HepG2 (cell line): ENCODE measurements around the gene AFF4. TPM values are rescaled to one million over a fixed set of nuclear protein-coding genes. Genes with fewer than 3 reads are reported as not detected.

ENCODE experiments used
- ATAC-seq: fragments of 200-7000 bp; cut with Tn5 transposase; 3 replicates; pipeline ENCODE4 v1.9.1; 2020; ENCODE audit warnings: mild to moderate bottlenecking, moderate library complexity
- BruUV-seq: library from RNA; stranded (reverse); fragments of 400-500 nt; replicated peaks from 2 replicates; lab custom pipeline; 2021; lab: Mats Ljungman, UMichigan
- CTCF ChIA-PET: fragments of 300-600 bp; formaldehyde crosslinking; extraction: SDS; loops from one replicate; lab custom pipeline; 2021; ENCODE audit warnings: low total read pairs, inconsistent platforms, low intra/inter-chr PET ratio; lab: Yijun Ruan, JAX
- POLR2A ChIA-PET: fragments of 350-600 bp; sonication (Branson Sonifier 250); formaldehyde crosslinking; loops from one replicate; lab custom pipeline; 2020; ENCODE audit warnings: antibody characterized with exemption, inconsistent platforms; lab: Yijun Ruan, JAX
- DNase-seq: peaks from one replicate; pipeline ENCODE4 v3.0.0-alpha.2; 2015; ENCODE audit warnings: low spot score
- FAIRE-seq: peaks from 3 replicates; lab custom pipeline; 2011; peaks lifted over from hg19 to GRCh38; lab: Jason Lieb, UNC
- H2AFZ ChIP-seq: one replicate; pipeline ENCODE4 v1.6.1; 2011; ENCODE audit warnings: low read length, inconsistent platforms
- H3K27ac ChIP-seq: fragments of 300-600 bp; 3 replicates; pipeline ENCODE4 v1.8.0; 2011; ENCODE audit warnings: mixed run types, mild to moderate bottlenecking, mixed read lengths, low read length, inconsistent platforms; ENCODE audit not compliant: insufficient read depth; ENCODE audit errors: extremely low read length
- H3K27me3 ChIP-seq, 2 experiments: fragments of 200-600 bp in 1 of 2; 2 replicates in 1 of 2; 3 replicates in 1 of 2; pipeline versions ENCODE4 v1.6.0 to v1.8.0; 2011; ENCODE audit warnings: low read length in 2 of 2, mild to moderate bottlenecking in 2 of 2, moderate library complexity in 2 of 2, inconsistent platforms in 1 of 2; ENCODE audit not compliant: insufficient read depth in 2 of 2, control insufficient read depth in 1 of 2
- H3K36me3 ChIP-seq, 2 experiments: fragments of 200-600 bp in 1 of 2; replicated peaks in 1 of 2; 2 replicates in 1 of 2; 3 replicates in 1 of 2; pipeline versions ENCODE4 v1.5.1 to v1.8.0; 2011; ENCODE audit warnings: low read length in 2 of 2, inconsistent platforms in 1 of 2; ENCODE audit not compliant: insufficient read depth in 2 of 2, control insufficient read depth in 1 of 2
- H3K4me1 ChIP-seq: 2 replicates; pipeline ENCODE4 v1.5.1; 2012; ENCODE audit warnings: low read length, inconsistent platforms; ENCODE audit not compliant: insufficient read depth
- H3K4me2 ChIP-seq: 2 replicates; pipeline ENCODE4 v1.6.0; 2011; ENCODE audit warnings: low read depth, low read length, inconsistent platforms
- H3K4me3 ChIP-seq, 3 experiments: fragments of 200-600 bp in 1 of 3; sonication (generic), shearing (Covaris generic) in 1 of 3; replicated peaks in 1 of 3; 2 replicates each; pipeline ENCODE4 v1.5.1; 2011 to 2016; ENCODE audit warnings: low read length in 3 of 3, inconsistent platforms in 2 of 3, low read depth in 2 of 3, mild to moderate bottlenecking in 2 of 3, control low read depth in 1 of 3, mixed read lengths in 1 of 3; ENCODE audit not compliant: insufficient read depth in 1 of 3
- H3K79me2 ChIP-seq: one replicate; pipeline ENCODE4 v1.6.1; 2011; ENCODE audit warnings: low read length, inconsistent platforms; ENCODE audit not compliant: insufficient read depth
- H3K9ac ChIP-seq: 2 replicates; pipeline ENCODE4 v1.6.0; 2011; ENCODE audit warnings: mild to moderate bottlenecking, low read depth, low read length, inconsistent platforms; ENCODE audit not compliant: insufficient read depth
- H3K9me3 ChIP-seq: 2 replicates; pipeline ENCODE4 v1.5.1; 2012; ENCODE audit warnings: mild to moderate bottlenecking, low read length
- H4K20me1 ChIP-seq: 2 replicates; pipeline ENCODE4 v1.6.0; 2011; ENCODE audit warnings: inconsistent platforms, mild to moderate bottlenecking, low read length, moderate library complexity; ENCODE audit not compliant: insufficient read depth
- ELF3 ChIP-seq: IDR thresholded peaks from 2 replicates; pipeline ENCODE4 v1.6.1; 2016; ENCODE audit warnings: missing genetic modification reagents, missing compliant biosample characterization
- FOXP1 ChIP-seq, 2 experiments: fragments of 450-650 bp in 1 of 2; IDR thresholded peaks; 2 replicates each; pipeline ENCODE4 v1.6.1; 2017 to 2018; ENCODE audit warnings: antibody characterized with exemption in 1 of 2
- HNRNPLL ChIP-seq: fragments of 200-400 bp; formaldehyde crosslinking; IDR thresholded peaks from 2 replicates; pipeline ENCODE4 v1.6.1; 2017; ENCODE audit warnings: mild to moderate bottlenecking, low read depth, low read length; ENCODE audit not compliant: poor library complexity, severe bottlenecking
- HOXA3 ChIP-seq: sonication (generic); formaldehyde crosslinking; IDR thresholded peaks from 2 replicates; pipeline ENCODE4 v1.5.0; 2020; ENCODE audit warnings: missing genetic modification reagents
- PHF5A ChIP-seq: IDR thresholded peaks from one replicate; pipeline ENCODE4 v1.6.1; 2018; ENCODE audit warnings: low read depth, missing genetic modification reagents; ENCODE audit not compliant: unreplicated experiment
- PPARG ChIP-seq: conservative IDR thresholded peaks from 2 replicates; pipeline ENCODE4 v1.6.1; 2016; ENCODE audit warnings: missing biosample characterization, missing genetic modification reagents
- RAD21 ChIP-seq: fragments of 450-650 bp; formaldehyde crosslinking; IDR thresholded peaks from 2 replicates; pipeline ENCODE4 v1.5.0; 2020; ENCODE audit warnings: mild to moderate bottlenecking
- SAP130 ChIP-seq: IDR thresholded peaks from 2 replicates; pipeline ENCODE4 v1.6.1; 2016; ENCODE audit warnings: low read depth
- SOX13 ChIP-seq, 3 experiments: fragments of 450-650 bp in 1 of 3; sonication (generic) in 1 of 3; formaldehyde crosslinking in 1 of 3; IDR thresholded peaks in 2 of 3; conservative IDR thresholded peaks in 1 of 3; 2 replicates each; pipeline versions ENCODE4 v1.5.0 to v1.6.1; 2016 to 2020; ENCODE audit warnings: antibody characterized with exemption in 1 of 3, mild to moderate bottlenecking in 1 of 3, missing compliant biosample characterization in 1 of 3, missing genetic modification reagents in 1 of 3, moderate library complexity in 1 of 3
- SOX5 ChIP-seq: IDR thresholded peaks from 2 replicates; pipeline ENCODE4 v1.6.1; 2016; ENCODE audit warnings: borderline replicate concordance
- SOX6 ChIP-seq, 2 experiments: fragments of 450-650 bp in 1 of 2; sonication (generic) in 1 of 2; formaldehyde crosslinking in 1 of 2; IDR thresholded peaks; 2 replicates each; pipeline versions ENCODE4 v1.4.0 to v1.6.1; 2017 to 2020; ENCODE audit warnings: antibody characterized with exemption in 1 of 2, mild to moderate bottlenecking in 1 of 2, missing genetic modification reagents in 1 of 2
- ZC3H13 ChIP-seq: sonication (generic); formaldehyde crosslinking; IDR thresholded peaks from 2 replicates; pipeline ENCODE4 v1.8.1; 2023; ENCODE audit warnings: mild to moderate bottlenecking, missing genetic modification reagents, moderate library complexity
- ZNF207 ChIP-seq: fragments of 450-650 bp; IDR thresholded peaks from 2 replicates; pipeline ENCODE4 v1.6.1; 2016; ENCODE audit warnings: antibody characterized with exemption, borderline replicate concordance
- ZNF660 ChIP-seq: sonication (generic); formaldehyde crosslinking; IDR thresholded peaks from 2 replicates; pipeline ENCODE4 v1.5.1; 2020; ENCODE audit warnings: mild to moderate bottlenecking, low read depth, missing genetic modification reagents, borderline replicate concordance
- WGBS: methylation state at CpG from one replicate; pipeline ENCODE4 v1.1.6; 2017; ENCODE audit warnings: low lambda C conversion rate; 5-methylcytosine and 5-hydroxymethylcytosine counted together
- in situ Hi-C: cut with HindIII; loops from 2 replicates; pipeline ENCODE4 v1.10.0; 2017; ENCODE audit warnings: low pct_unique_long_range_greater_than_20kb; ENCODE audit not compliant: extremely low pct_ligation_motif_present
- intact Hi-C: fragments of 100-400 bp; cut with micrococcal nuclease; formaldehyde crosslinking; loops from one replicate; pipeline ENCODE4 v1.10.0; 2022; ENCODE audit not compliant: unreplicated experiment
- polyA plus RNA-seq, 8 experiments: library from polyadenylated mRNA; depleted of rRNA in 3 of 8; stranded (reverse) in 7 of 8; unstranded in 1 of 8; fragments of >200 nt; fragmentation: Illumina TruSeq in 4 of 8; extraction: Trizol in 4 of 8; gene quantifications; 2 replicates each; pipeline versions ENCODE4 v1.2.1 to v1.2.3, GENCODE V29; 2011 to 2016; ENCODE audit warnings: low read depth in 4 of 8, missing spikeins in 1 of 8, mixed read lengths in 1 of 8; ENCODE audit not compliant: insufficient read depth in 1 of 8
- total RNA-seq, 5 experiments: library from RNA; depleted of rRNA; stranded (reverse); fragments of >200 nt; fragmentation: Illumina TruSeq; extraction: Trizol; gene quantifications; 2 replicates each; pipeline ENCODE4 v1.2.3, GENCODE V29; 2016; ENCODE audit warnings: low read depth in 1 of 5
- TF ChIP-seq, protein P1 (sequence below): sonication (generic); formaldehyde crosslinking; IDR thresholded peaks from 2 replicates; pipeline ENCODE4 v1.4.0; 2020; ENCODE audit warnings: mild to moderate bottlenecking, missing genetic modification reagents
- TF ChIP-seq, protein P2 (sequence below): sonication (generic); formaldehyde crosslinking; conservative IDR thresholded peaks from 2 replicates; pipeline ENCODE4 v1.4.0; 2020; ENCODE audit warnings: mild to moderate bottlenecking, missing genetic modification reagents, moderate library complexity

Gene AFF4
- total and polyA plus RNA-seq, 2 of the 13 experiments (the other 11 are each of a cell fraction or from before 2014, with no cell fraction given): 22.1 to 25.5 TPM

DNA sequence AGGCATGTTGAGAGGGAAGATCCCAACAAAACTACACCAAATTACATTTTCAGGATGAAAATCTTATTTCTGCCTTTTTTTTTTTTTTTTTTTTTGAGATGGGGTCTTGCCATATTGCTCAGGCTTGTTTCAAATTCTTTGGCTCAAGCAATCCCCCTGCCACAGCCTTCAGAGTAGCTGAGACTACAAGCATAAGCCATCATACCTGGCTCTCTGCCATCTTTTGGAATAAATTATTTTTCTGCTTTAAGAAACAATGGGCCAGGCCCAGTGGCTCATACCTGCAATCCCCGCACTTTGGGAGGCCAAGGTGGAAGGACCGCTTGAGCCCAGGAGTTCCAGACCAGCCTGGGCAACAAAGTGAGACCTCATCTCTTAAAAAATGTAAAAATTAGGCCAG, 14.3 kb downstream of the AFF4 start (continued):
- TF ChIP-seq, protein P1, sequence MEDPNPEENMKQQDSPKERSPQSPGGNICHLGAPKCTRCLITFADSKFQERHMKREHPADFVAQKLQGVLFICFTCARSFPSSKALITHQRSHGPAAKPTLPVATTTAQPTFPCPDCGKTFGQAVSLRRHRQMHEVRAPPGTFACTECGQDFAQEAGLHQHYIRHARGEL (CRISPR knock-in tag): no peak
- no peak for TF ChIP-seq ZC3H13 (CRISPR knock-in tag)
- no peak for TF ChIP-seq HOXA3 (CRISPR knock-in tag)
- no peak for TF ChIP-seq RAD21 (CRISPR knock-in tag)
- no peak for TF ChIP-seq ZNF207
- TF ChIP-seq ZNF660 (CRISPR knock-in tag): no peak

DNA sequence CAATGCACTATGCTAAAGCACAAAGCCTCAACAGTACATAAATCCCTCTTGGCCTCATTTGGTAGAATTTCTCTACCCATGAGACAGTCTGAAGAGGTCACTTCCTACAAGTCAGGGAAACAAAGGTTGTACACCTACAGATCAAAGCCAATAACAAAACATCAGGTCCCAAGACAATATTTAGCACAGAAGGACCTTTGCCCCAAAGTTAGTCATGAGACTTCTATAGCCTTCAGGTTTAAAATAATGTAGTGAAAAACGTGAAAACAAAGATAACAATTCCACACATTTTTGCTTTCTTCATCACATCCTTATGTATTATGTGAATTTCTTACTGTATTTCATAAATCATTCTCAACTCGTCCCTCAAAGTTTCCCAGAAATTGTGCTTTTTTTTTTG, 15.8 kb downstream of the AFF4 start:
- Histone ChIP-seq H3K4me2 (peak overlapping the region; percentile 24; the same call in 1 of the 2 replicates), H3K9ac (no peak overlapping the region), H3K79me2 (peaks cover 92% of the 10 kb centered on the region), H4K20me1 (peaks cover 57% of the 10 kb centered on the region), H3K27ac (peak overlapping the region; percentile 51), H3K27me3 (no peaks in the 10 kb centered on the region), H2AFZ (no peak overlapping the region), H3K36me3 (peaks cover under 1 to 12% of the 10 kb centered on the region in 2 experiments; a peak in 4 of 5 replicates), H3K9me3 (no peaks in the 10 kb centered on the region), H3K4me1 (peaks cover 47% of the 10 kb centered on the region), H3K4me3 (peak overlapping the region in 1 of 3 experiments; percentile 12; a peak in 1 of 6 replicates)
- intact Hi-C loops: no loop called here
- peak; percentile 21 for FAIRE-seq
- peak; percentile 41; the same call in 2 of the 3 replicates for ATAC-seq
- in situ Hi-C loops: no loop called here
- BruUV-seq: no TSS peak
- CTCF ChIA-PET: no interaction called here
- WGBS: 29% methylated on average over 2 of the region's 2 CpGs
- DNase-seq: peak; percentile 47
- POLR2A ChIA-PET: interaction anchor here (0.6 kb wide), 1 partner anchor 15 kb away, joined by 3 read pairs; no protein-coding TSS in a partner anchor
- TF ChIP-seq SOX5: peak; percentile 76; the same call in 1 of the 2 replicates
- TF ChIP-seq FOXP1 (IDR thresholded peaks at IDR 0.05): no peak
- TF ChIP-seq FOXP1 (CRISPR knock-in tag; IDR thresholded peaks at IDR 0.05): peak; percentile 37; the same call in 1 of the 2 replicates
- no peak for TF ChIP-seq PHF5A (CRISPR knock-in tag)
- TF ChIP-seq, protein P2, sequence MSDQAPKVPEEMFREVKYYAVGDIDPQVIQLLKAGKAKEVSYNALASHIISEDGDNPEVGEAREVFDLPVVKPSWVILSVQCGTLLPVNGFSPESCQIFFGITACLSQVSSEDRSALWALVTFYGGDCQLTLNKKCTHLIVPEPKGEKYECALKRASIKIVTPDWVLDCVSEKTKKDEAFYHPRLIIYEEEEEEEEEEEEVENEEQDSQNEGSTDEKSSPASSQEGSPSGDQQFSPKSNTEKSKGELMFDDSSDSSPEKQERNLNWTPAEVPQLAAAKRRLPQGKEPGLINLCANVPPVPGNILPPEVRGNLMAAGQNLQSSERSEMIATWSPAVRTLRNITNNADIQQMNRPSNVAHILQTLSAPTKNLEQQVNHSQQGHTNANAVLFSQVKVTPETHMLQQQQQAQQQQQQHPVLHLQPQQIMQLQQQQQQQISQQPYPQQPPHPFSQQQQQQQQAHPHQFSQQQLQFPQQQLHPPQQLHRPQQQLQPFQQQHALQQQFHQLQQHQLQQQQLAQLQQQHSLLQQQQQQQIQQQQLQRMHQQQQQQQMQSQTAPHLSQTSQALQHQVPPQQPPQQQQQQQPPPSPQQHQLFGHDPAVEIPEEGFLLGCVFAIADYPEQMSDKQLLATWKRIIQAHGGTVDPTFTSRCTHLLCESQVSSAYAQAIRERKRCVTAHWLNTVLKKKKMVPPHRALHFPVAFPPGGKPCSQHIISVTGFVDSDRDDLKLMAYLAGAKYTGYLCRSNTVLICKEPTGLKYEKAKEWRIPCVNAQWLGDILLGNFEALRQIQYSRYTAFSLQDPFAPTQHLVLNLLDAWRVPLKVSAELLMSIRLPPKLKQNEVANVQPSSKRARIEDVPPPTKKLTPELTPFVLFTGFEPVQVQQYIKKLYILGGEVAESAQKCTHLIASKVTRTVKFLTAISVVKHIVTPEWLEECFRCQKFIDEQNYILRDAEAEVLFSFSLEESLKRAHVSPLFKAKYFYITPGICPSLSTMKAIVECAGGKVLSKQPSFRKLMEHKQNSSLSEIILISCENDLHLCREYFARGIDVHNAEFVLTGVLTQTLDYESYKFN (CRISPR knock-in tag): 0 out of 2 replicates have a peak, but pooled peaks have one; percentile 17
- no peak for TF ChIP-seq SOX13 (IDR thresholded peaks at IDR 0.05)
- peak in 1 of 2 experiments; percentile 82; a peak in 2 of 4 replicates for TF ChIP-seq SOX13 (CRISPR knock-in tag; conservative IDR thresholded peaks at IDR 0.05 in 1 of 2, IDR thresholded peaks at IDR 0.05 in 1 of 2)
- TF ChIP-seq SOX6 (IDR thresholded peaks at IDR 0.05): no peak
- TF ChIP-seq SOX6 (CRISPR knock-in tag; IDR thresholded peaks at IDR 0.05): peak; percentile 38; the same call in 1 of the 2 replicates
- TF ChIP-seq SAP130 (CRISPR knock-in tag): peak; percentile 56
- TF ChIP-seq HNRNPLL: no peak
- TF ChIP-seq PPARG: peak; percentile 51; the same call in 1 of the 2 replicates
- 0 out of 2 replicates have a peak, but pooled peaks have one; percentile 22 for TF ChIP-seq ELF3 (CRISPR knock-in tag)
